HepG2 (cell line): ENCODE results near the gene RAB8A. TPM values are rescaled to one million over a fixed set of nuclear protein-coding genes. Genes with fewer than 3 reads are reported as not detected.

Experiments used
- ARID4A ChIP-seq: sonication (generic); formaldehyde crosslinking; IDR thresholded peaks from 2 replicates; pipeline ENCODE4 v1.5.0; 2020; ENCODE audit warnings: mild to moderate bottlenecking, missing genetic modification reagents, borderline replicate concordance
- ARID5B ChIP-seq: IDR thresholded peaks from 2 replicates; pipeline ENCODE4 v1.4.0; 2020; ENCODE audit warnings: mild to moderate bottlenecking, missing genetic modification reagents
- CEBPG ChIP-seq: IDR thresholded peaks from 2 replicates; pipeline ENCODE4 v1.6.1; 2016
- MXD1 ChIP-seq: sonication (generic); formaldehyde crosslinking; IDR thresholded peaks from 2 replicates; pipeline ENCODE4 v1.4.0; 2020; ENCODE audit warnings: mild to moderate bottlenecking, missing genetic modification reagents
- SIN3B ChIP-seq: fragments of 150-350 bp; IDR thresholded peaks from 2 replicates; pipeline ENCODE4 v1.6.1; 2014; ENCODE audit warnings: low read length
- ZSCAN22 ChIP-seq: sonication (generic); formaldehyde crosslinking; IDR thresholded peaks from 2 replicates; pipeline ENCODE4 v1.4.0; 2020; ENCODE audit warnings: mild to moderate bottlenecking, missing genetic modification reagents
- polyA plus RNA-seq, 8 experiments: library from polyadenylated mRNA; depleted of rRNA in 3 of 8; stranded (reverse) in 7 of 8; unstranded in 1 of 8; fragments of >200 nt; fragmentation: Illumina TruSeq in 4 of 8; extraction: Trizol in 4 of 8; gene quantifications; 2 replicates each; pipeline versions ENCODE4 v1.2.1 to v1.2.3, GENCODE V29; 2011 to 2016; ENCODE audit warnings: low read depth in 4 of 8, missing spikeins in 1 of 8, mixed read lengths in 1 of 8; ENCODE audit not compliant: insufficient read depth in 1 of 8
- total RNA-seq, 5 experiments: library from RNA; depleted of rRNA; stranded (reverse); fragments of >200 nt; fragmentation: Illumina TruSeq; extraction: Trizol; gene quantifications; 2 replicates each; pipeline ENCODE4 v1.2.3, GENCODE V29; 2016; ENCODE audit warnings: low read depth in 1 of 5
- TF ChIP-seq, protein P1 (sequence below): sonication (generic); formaldehyde crosslinking; IDR thresholded peaks from 2 replicates; pipeline ENCODE4 v1.5.1; 2020; ENCODE audit warnings: missing genetic modification reagents, mild to moderate bottlenecking, borderline replicate concordance

Gene RAB8A
- total and polyA plus RNA-seq, 2 of the 13 experiments (the other 11 are each of a cell fraction or from before 2014, with no cell fraction given): 36.7 to 45.0 TPM

DNA sequence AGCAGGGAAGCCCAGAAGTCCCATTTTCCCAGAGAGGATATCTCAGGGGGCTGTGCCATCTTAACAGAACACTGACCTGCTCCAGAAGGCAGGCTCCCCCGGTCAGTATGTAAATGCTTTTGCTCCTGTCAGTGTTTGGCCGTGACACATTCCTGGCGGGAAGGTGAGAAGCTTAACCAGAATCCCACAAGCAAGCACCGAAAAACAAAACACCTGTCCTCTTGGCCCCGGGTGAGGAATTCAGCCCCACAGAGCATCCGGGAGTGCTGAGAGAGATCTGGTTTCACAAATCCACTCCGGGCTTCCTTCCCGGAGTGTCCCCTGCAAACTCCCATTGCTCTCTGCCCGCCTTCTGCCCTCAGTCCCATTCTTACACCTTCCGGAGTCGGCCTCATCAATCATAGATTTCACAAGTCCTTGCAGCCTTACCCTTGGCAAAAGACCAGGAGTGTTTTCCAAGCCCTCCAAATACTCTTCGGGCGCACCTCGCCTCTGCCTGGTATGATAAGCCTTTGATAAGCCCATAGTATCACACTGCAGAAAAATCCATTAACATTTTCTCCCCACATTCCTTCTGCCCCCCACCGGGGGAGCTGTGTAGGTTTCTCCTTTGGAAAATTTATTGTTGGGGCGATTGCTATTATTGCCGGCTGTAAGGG is 23.2 kb upstream of the RAB8A start (continued):
- TF ChIP-seq ARID4A: peak; percentile 9; the same call in 1 of the 2 replicates
- no peak for TF ChIP-seq ZSCAN22 (CRISPR knock-in tag)
- peak; percentile 20; the same call in 1 of the 2 replicates for TF ChIP-seq ARID5B (CRISPR knock-in tag)
- no peak for TF ChIP-seq MXD1
- TF ChIP-seq CEBPG: peak; percentile 29; the same call in 1 of the 2 replicates
- TF ChIP-seq SIN3B: no peak
- TF ChIP-seq, protein P1, sequence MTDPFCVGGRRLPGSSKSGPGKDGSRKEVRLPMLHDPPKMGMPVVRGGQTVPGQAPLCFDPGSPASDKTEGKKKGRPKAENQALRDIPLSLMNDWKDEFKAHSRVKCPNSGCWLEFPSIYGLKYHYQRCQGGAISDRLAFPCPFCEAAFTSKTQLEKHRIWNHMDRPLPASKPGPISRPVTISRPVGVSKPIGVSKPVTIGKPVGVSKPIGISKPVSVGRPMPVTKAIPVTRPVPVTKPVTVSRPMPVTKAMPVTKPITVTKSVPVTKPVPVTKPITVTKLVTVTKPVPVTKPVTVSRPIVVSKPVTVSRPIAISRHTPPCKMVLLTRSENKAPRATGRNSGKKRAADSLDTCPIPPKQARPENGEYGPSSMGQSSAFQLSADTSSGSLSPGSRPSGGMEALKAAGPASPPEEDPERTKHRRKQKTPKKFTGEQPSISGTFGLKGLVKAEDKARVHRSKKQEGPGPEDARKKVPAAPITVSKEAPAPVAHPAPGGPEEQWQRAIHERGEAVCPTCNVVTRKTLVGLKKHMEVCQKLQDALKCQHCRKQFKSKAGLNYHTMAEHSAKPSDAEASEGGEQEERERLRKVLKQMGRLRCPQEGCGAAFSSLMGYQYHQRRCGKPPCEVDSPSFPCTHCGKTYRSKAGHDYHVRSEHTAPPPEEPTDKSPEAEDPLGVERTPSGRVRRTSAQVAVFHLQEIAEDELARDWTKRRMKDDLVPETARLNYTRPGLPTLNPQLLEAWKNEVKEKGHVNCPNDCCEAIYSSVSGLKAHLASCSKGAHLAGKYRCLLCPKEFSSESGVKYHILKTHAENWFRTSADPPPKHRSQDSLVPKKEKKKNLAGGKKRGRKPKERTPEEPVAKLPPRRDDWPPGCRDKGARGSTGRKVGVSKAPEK (CRISPR knock-in tag): 0 out of 2 replicates have a peak, but pooled peaks have one; percentile 43
